ENCODE measurements around the gene CCDC182. TPM values are rescaled to one million over a fixed set of nuclear protein-coding genes. Genes with fewer than 3 reads are reported as not detected.

CCDC182 gene
- total and polyA plus RNA-seq, 2 of the 13 experiments (the other 11 are each of a cell fraction or from before 2014, with no cell fraction given) = not detected

DNA sequence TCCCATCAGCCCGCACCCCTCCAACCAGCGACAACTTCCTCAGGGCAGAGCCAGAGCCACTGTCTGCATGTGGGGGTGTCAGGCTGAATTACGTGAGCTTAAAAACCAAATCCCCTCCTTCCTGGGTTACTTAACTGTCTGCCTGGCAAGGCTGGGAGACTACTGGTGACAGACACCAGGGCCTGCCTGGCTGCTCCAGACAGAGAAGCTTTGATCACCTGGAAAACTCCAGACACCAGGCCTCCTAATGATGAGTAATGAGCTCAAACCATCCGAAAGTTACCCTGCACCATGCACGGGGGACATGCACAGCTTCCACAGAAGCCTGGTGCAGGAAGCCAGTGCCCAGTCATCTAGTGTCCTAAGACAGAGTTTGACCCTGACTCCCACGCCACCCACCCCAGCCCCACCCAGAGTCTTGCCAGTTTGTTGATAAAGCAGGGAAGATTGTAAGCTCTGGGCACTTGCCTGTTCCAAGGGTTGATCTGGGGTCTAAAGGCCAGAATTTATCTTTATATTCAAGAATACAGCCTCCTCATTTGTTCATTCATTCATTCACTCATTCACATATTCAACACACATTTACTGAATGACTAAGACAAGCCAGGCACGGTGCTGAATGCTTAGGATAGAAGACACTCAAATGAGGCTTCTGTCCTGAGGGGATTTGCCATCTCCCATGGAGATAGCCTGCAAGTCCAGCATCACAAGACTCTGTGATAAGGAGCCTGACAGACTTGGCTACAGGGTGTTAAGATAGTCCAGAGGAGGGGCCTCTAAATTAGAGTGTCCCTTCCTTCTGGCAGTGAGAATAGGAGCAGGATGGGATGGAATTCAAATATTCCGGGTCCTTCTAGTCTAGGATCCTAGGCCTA is 7.2 kb upstream of the CCDC182 start:
- Histone ChIP-seq H2AFZ (ENCODE audit: low read length) (no peak overlapping the region), H3K79me2 (ENCODE audit: insufficient read depth, low read length) (no peaks in the 10 kb centered on the region), H3K4me2 (ENCODE audit: low read depth, low read length) (peak overlapping the region; percentile 73), H3K4me3 (replicated peaks in 1 of 3; ENCODE audit: insufficient read depth in 1 of 3, low read depth in 2 of 3, low read length in 3 of 3) (peak overlapping the region in 2 of 3 experiments; percentile 25 to 48; a peak in 3 of 6 replicates), H3K9ac (ENCODE audit: insufficient read depth, low read depth, low read length) (peak overlapping the region; percentile 35; the same call in 1 of the 2 replicates), H4K20me1 (ENCODE audit: insufficient read depth, low read length) (no peaks in the 10 kb centered on the region), H3K4me1 (ENCODE audit: insufficient read depth, low read length) (peaks cover 26% of the 10 kb centered on the region), H3K27me3 (ENCODE audit: control insufficient read depth in 1 of 2, insufficient read depth in 2 of 2, low read length in 2 of 2) (peaks cover 0 to 20% of the 10 kb centered on the region in 2 experiments; a peak in 2 of 5 replicates), H3K36me3 (replicated peaks in 1 of 2; ENCODE audit: control insufficient read depth in 1 of 2, insufficient read depth in 2 of 2, low read length in 2 of 2) (no peaks in the 10 kb centered on the region), H3K9me3 (ENCODE audit: low read length) (no peaks in the 10 kb centered on the region), H3K27ac (ENCODE audit: extremely low read length, insufficient read depth, low read length) (peak overlapping the region; percentile 1)
- no peak for DNase-seq (ENCODE audit: low spot score)
- WGBS (ENCODE audit: low lambda C conversion rate) = 24% methylated on average over 6 of the region's 8 CpGs
- POLR2A ChIA-PET = no interaction called here
- peak; percentile 12 for FAIRE-seq
- in situ Hi-C loops (cut with HindIII; ENCODE audit: extremely low pct_ligation_motif_present, low pct_unique_long_range_greater_than_20kb) = no loop called here
- intact Hi-C loops (cut with micrococcal nuclease; ENCODE audit: unreplicated experiment) = no loop called here
- ATAC-seq = peak; percentile 48
- CTCF ChIA-PET (ENCODE audit: low intra/inter-chr PET ratio, low total read pairs) = no interaction called here
- no TSS peak for BruUV-seq (replicated peaks)
- TF ChIP-seq PITX1 (CRISPR knock-in tag; IDR thresholded peaks at IDR 0.05) = 0 out of 2 replicates have a peak, but pooled peaks have one; percentile 9
- TF ChIP-seq ZNF333 (CRISPR knock-in tag; IDR thresholded peaks at IDR 0.05; ENCODE audit: borderline replicate concordance) = no peak
- TF ChIP-seq, protein P1, sequence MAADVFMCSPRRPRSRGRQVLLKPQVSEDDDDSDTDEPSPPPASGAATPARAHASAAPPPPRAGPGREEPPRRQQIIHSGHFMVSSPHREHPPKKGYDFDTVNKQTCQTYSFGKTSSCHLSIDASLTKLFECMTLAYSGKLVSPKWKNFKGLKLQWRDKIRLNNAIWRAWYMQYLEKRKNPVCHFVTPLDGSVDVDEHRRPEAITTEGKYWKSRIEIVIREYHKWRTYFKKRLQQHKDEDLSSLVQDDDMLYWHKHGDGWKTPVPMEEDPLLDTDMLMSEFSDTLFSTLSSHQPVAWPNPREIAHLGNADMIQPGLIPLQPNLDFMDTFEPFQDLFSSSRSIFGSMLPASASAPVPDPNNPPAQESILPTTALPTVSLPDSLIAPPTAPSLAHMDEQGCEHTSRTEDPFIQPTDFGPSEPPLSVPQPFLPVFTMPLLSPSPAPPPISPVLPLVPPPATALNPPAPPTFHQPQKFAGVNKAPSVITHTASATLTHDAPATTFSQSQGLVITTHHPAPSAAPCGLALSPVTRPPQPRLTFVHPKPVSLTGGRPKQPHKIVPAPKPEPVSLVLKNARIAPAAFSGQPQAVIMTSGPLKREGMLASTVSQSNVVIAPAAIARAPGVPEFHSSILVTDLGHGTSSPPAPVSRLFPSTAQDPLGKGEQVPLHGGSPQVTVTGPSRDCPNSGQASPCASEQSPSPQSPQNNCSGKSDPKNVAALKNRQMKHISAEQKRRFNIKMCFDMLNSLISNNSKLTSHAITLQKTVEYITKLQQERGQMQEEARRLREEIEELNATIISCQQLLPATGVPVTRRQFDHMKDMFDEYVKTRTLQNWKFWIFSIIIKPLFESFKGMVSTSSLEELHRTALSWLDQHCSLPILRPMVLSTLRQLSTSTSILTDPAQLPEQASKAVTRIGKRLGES (CRISPR knock-in tag; IDR thresholded peaks at IDR 0.05; ENCODE audit: borderline replicate concordance) = no peak
- TF ChIP-seq PRMT3 (CRISPR knock-in tag; IDR thresholded peaks at IDR 0.05; ENCODE audit: borderline replicate concordance, low read depth) = no peak
- no peak for TF ChIP-seq ZNF607 (CRISPR knock-in tag; IDR thresholded peaks at IDR 0.05; ENCODE audit: borderline replicate concordance)
- TF ChIP-seq, protein P2, sequence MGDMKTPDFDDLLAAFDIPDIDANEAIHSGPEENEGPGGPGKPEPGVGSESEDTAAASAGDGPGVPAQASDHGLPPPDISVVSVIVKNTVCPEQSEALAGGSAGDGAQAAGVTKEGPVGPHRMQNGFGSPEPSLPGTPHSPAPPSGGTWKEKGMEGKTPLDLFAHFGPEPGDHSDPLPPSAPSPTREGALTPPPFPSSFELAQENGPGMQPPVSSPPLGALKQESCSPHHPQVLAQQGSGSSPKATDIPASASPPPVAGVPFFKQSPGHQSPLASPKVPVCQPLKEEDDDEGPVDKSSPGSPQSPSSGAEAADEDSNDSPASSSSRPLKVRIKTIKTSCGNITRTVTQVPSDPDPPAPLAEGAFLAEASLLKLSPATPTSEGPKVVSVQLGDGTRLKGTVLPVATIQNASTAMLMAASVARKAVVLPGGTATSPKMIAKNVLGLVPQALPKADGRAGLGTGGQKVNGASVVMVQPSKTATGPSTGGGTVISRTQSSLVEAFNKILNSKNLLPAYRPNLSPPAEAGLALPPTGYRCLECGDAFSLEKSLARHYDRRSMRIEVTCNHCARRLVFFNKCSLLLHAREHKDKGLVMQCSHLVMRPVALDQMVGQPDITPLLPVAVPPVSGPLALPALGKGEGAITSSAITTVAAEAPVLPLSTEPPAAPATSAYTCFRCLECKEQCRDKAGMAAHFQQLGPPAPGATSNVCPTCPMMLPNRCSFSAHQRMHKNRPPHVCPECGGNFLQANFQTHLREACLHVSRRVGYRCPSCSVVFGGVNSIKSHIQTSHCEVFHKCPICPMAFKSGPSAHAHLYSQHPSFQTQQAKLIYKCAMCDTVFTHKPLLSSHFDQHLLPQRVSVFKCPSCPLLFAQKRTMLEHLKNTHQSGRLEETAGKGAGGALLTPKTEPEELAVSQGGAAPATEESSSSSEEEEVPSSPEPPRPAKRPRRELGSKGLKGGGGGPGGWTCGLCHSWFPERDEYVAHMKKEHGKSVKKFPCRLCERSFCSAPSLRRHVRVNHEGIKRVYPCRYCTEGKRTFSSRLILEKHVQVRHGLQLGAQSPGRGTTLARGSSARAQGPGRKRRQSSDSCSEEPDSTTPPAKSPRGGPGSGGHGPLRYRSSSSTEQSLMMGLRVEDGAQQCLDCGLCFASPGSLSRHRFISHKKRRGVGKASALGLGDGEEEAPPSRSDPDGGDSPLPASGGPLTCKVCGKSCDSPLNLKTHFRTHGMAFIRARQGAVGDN (CRISPR knock-in tag; IDR thresholded peaks at IDR 0.05) = peak; percentile 17; the same call in 1 of the 2 replicates
- TF ChIP-seq AHR (CRISPR knock-in tag; IDR thresholded peaks at IDR 0.05) = no peak
- no peak for TF ChIP-seq MATR3 (CRISPR knock-in tag; IDR thresholded peaks at IDR 0.05)
- TF ChIP-seq KDM5B (CRISPR knock-in tag; IDR thresholded peaks at IDR 0.05; ENCODE audit: borderline replicate concordance) = peak; percentile 47; the same call in 1 of the 2 replicates
- no peak for TF ChIP-seq TBX2 (CRISPR knock-in tag; IDR thresholded peaks at IDR 0.05; ENCODE audit: borderline replicate concordance)
- TF ChIP-seq, protein P3, sequence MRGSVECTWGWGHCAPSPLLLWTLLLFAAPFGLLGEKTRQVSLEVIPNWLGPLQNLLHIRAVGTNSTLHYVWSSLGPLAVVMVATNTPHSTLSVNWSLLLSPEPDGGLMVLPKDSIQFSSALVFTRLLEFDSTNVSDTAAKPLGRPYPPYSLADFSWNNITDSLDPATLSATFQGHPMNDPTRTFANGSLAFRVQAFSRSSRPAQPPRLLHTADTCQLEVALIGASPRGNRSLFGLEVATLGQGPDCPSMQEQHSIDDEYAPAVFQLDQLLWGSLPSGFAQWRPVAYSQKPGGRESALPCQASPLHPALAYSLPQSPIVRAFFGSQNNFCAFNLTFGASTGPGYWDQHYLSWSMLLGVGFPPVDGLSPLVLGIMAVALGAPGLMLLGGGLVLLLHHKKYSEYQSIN (CRISPR knock-in tag; IDR thresholded peaks at IDR 0.05; ENCODE audit: borderline replicate concordance) = no peak
- TF ChIP-seq, protein P4, sequence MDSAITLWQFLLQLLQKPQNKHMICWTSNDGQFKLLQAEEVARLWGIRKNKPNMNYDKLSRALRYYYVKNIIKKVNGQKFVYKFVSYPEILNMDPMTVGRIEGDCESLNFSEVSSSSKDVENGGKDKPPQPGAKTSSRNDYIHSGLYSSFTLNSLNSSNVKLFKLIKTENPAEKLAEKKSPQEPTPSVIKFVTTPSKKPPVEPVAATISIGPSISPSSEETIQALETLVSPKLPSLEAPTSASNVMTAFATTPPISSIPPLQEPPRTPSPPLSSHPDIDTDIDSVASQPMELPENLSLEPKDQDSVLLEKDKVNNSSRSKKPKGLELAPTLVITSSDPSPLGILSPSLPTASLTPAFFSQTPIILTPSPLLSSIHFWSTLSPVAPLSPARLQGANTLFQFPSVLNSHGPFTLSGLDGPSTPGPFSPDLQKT (CRISPR knock-in tag; IDR thresholded peaks at IDR 0.05; ENCODE audit: borderline replicate concordance) = no peak

Measured in HepG2 (cell line).